Activated CD4-positive, alpha-beta memory T cell treated with anti-CD3 and anti-CD28 coated beads, Interleukin-2, amount 10 ng/mL, durations not matched to agents 7 days and 5 days (primary cell): Measurements from ENCODE around the gene MAP7. TPM values are rescaled to one million over a fixed set of nuclear protein-coding genes. Genes with fewer than 3 reads are reported as not detected.
"Not testable (repeated sequence)": the region's sequence is repeated elsewhere in the genome, so short reads cannot be mapped to it uniquely, and the experiment has no call there.

Experiments
- CTCF ChIA-PET: fragments of 350-600 bp; sonication (Branson Sonifier 250); formaldehyde crosslinking; loops from one replicate; lab custom pipeline; 2021; ENCODE audit warnings: antibody characterized with exemption, inconsistent platforms; lab: Charles Lee
- POLR2A ChIA-PET: fragments of 350-600 bp; sonication (Branson Sonifier 250); formaldehyde crosslinking; loops from one replicate; lab custom pipeline; 2021; ENCODE audit warnings: antibody characterized with exemption; lab: Charles Lee
- DNase-seq: peaks from one replicate; pipeline ENCODE4 v3.0.0-alpha.2; 2020
- H3K27ac Mint-ChIP-seq: one replicate; pipeline ENCODE4 v1.8.0; 2021; ENCODE audit warnings: mild to moderate bottlenecking, mixed read lengths
- H3K27me3 Mint-ChIP-seq: one replicate; pipeline ENCODE4 v1.8.0; 2021; ENCODE audit warnings: mixed read lengths
- H3K36me3 Mint-ChIP-seq: one replicate; pipeline ENCODE4 v1.8.0; 2021; ENCODE audit warnings: low read depth, mixed read lengths
- H3K4me1 Mint-ChIP-seq: one replicate; pipeline ENCODE4 v1.8.0; 2021; ENCODE audit warnings: mixed read lengths
- H3K4me3 Mint-ChIP-seq: one replicate; pipeline ENCODE4 v1.8.0; 2021; ENCODE audit warnings: mild to moderate bottlenecking, mixed read lengths
- H3K9me3 Mint-ChIP-seq: one replicate; pipeline ENCODE4 v1.8.0; 2021; ENCODE audit warnings: mixed read lengths
- total RNA-seq, 2 experiments: library from RNA; stranded (reverse); gene quantifications; one replicate each; pipeline ENCODE4 v1.2.3, GENCODE V29; 2021

Gene MAP7
- total RNA-seq, 2 experiments from 2014 or later, result 1.4 to 1.8 TPM

DNA sequence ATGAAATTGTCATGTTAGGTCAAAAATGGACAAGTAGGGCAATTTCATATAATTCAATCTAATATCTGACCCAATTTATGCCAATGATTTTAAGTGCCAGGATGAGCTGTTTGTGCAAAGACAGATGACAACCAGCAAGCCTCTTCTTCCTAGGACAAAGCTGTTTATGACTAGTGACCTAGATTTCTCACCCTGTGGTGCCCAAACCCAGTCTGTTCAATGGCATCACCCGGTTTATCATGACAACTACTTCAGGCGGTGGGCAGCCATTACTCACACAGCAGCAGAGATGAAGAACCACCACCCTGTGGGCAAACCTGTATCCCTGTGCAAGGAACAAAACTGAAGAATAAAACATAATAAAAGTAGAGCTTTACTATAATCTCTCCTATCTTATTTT is 59.0 kb downstream of the MAP7 start:
- Mint-ChIP-seq H3K36me3 (no peaks in the 10 kb centered on the region), H3K27ac (no peak overlapping the region), H3K4me3 (no peak overlapping the region), H3K4me1 (no peaks in the 10 kb centered on the region), H3K9me3 (no peaks in the 10 kb centered on the region), H3K27me3 (peaks cover 4% of the 10 kb centered on the region)
- ChIA-PET POLR2A (no interaction called here), CTCF (no interaction called here)
- DNase-seq, result no peak

DNA sequence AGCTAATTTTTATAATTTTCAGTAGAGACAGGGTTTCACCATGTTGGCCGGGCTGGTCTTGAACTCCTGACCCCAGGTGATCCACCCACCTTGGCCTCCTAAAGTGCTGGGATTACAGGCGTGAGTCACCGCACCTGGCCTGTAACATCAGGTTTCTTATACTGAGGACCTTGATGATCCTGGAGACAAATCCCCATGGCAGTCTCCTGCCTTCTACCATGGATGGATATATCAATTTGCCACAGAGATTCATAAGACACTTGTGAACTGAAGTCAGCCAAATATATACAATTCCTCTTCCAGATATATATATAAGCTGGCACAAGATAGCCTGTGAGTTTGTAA is 60.6 kb downstream of the MAP7 start:
- H3K27ac Mint-ChIP-seq, H3K9me3 Mint-ChIP-seq, POLR2A ChIA-PET, H3K27me3 Mint-ChIP-seq, DNase-seq, H3K36me3 Mint-ChIP-seq, H3K4me1 Mint-ChIP-seq, H3K4me3 Mint-ChIP-seq: not testable (repeated sequence)
- CTCF ChIA-PET, result interaction anchor here (0.7 kb wide), 1 partner anchor 378 kb away, joined by 3 read pairs; no protein-coding TSS in a partner anchor

DNA sequence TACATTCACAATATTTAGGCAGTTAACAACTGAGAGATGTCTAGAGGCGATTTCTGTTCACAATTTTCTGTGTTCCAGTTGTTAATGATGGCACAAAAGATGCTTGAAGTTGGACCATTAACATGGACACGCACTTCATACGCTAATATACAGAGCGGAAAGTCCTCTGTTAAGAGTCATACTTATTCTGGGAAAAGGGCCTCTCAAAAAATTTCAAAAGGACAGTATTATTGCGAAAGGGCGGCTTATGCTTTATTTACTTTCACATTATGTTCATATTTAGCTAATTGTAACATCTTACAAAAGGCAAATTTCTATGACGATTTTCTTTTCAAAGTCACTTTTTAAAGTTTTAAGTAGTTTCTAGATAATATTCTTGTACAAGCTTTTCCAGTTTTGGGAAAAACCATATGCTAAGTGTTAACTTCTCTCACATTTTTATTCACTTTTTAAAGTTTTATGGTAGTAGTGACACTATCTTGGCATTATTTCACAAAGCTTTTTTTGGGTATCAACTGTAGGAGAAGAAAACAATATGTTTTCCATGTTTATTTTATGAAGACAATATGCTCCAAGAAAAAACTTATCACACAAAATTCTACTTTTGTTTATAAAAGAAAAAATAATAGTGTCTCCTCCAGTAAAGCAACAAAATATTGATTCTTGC is 62.3 kb downstream of the MAP7 start:
- no peaks in the 10 kb centered on the region for H3K36me3 Mint-ChIP-seq
- no peak overlapping the region for H3K27ac Mint-ChIP-seq
- peaks cover 4% of the 10 kb centered on the region for H3K27me3 Mint-ChIP-seq
- no peak for DNase-seq
- ChIA-PET POLR2A (no interaction called here), CTCF (no interaction called here)
- H3K9me3 Mint-ChIP-seq, result no peaks in the 10 kb centered on the region
- no peak overlapping the region for H3K4me3 Mint-ChIP-seq
- no peaks in the 10 kb centered on the region for H3K4me1 Mint-ChIP-seq

DNA sequence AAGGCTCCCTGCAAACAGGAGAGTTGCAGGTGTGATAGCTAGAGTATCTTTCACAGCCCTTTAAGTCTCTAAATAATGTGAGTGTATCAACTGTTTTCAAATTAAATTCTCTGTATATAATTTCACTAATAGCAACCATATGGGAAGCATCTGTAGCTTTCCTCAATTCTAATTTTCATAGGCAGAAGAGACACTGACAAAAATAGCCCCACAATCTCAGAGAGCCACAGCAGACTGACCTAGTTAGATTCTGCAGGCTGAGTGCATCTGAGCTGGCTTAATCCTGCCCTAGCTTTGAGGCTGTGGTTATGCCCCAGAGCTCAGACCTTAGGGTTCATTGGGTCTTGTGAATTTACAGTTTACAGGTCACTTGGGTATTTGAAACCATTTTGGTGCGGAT is 63.9 kb downstream of the MAP7 start:
- DNase-seq, result no peak
- H3K27ac Mint-ChIP-seq, result no peak overlapping the region
- CTCF ChIA-PET, result no interaction called here
- no peaks in the 10 kb centered on the region for H3K4me1 Mint-ChIP-seq
- POLR2A ChIA-PET, result no interaction called here
- no peaks in the 10 kb centered on the region for H3K36me3 Mint-ChIP-seq
- no peaks in the 10 kb centered on the region for H3K9me3 Mint-ChIP-seq
- H3K27me3 Mint-ChIP-seq, result peaks cover 4% of the 10 kb centered on the region
- H3K4me3 Mint-ChIP-seq, result no peak overlapping the region

DNA sequence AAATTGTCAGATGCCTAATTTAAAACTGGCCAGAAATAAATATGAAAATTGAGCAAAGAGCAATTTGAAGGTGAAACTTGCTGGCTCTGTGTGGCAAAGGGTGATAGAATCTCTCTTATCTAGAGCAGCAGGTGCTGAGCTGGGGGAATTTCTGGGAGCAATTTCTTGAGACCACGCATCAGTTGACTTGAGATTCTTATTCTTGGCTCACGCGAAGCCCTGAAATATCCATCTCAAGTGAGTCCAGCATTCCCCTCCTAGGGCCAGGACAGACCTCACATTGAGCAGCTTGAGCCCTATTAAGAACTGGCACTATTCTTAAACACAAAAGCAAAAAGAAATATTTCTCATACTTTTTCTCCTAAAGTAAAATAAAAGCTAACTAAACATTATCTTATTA is 66.3 kb downstream of the MAP7 start:
- H3K4me1 Mint-ChIP-seq, result no peaks in the 10 kb centered on the region
- H3K27ac Mint-ChIP-seq, result no peak overlapping the region
- H3K4me3 Mint-ChIP-seq, result no peak overlapping the region
- CTCF ChIA-PET, result no interaction called here
- POLR2A ChIA-PET, result no interaction called here
- no peaks in the 10 kb centered on the region for H3K36me3 Mint-ChIP-seq
- no peak for DNase-seq
- no peaks in the 10 kb centered on the region for H3K9me3 Mint-ChIP-seq
- H3K27me3 Mint-ChIP-seq, result peaks cover 14% of the 10 kb centered on the region

DNA sequence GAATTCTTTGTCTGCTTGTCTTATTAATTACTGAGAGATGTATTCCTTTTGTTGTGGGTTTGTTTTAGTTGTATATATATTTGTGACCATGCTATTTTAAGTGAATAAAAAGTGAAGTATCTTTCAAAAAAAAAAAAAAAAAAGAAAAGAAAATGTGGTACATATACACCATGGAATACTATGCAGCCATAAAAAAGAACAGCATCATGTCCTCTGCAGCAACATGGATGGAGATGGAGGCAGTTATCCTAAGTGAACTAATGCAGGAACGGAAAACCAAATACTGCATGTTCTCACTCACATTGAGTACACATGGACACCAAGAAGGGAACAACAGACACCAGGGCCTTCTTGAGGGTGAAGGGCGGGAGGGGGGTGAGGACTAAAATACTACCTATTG is 67.2 kb downstream of the MAP7 start:
- CTCF ChIA-PET, POLR2A ChIA-PET: not testable (repeated sequence)
- H3K27me3 Mint-ChIP-seq, result peaks cover 18% of the 10 kb centered on the region

DNA sequence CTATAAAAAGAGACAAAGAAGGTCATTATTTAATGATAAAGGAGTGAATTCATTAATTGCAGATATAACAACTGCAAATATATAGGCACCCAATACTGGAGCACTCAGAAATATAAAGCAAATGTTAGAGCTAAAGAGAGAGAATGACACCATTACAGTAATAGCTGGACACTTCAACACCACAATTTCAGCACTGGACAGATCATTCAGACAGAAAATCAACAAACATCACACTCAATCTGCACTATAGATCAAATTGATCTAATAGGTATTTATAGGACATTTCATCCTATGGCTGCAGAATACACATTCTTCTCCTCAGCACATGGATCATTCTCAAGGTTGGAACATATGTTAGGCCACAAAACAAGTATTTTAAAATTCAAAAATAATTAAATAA is 72.7 kb downstream of the MAP7 start:
- DNase-seq, result no peak
- H3K27me3 Mint-ChIP-seq, result peaks cover 30% of the 10 kb centered on the region
- ChIA-PET POLR2A (no interaction called here), CTCF (no interaction called here)
- no peaks in the 10 kb centered on the region for H3K9me3 Mint-ChIP-seq
- no peaks in the 10 kb centered on the region for H3K4me1 Mint-ChIP-seq
- no peaks in the 10 kb centered on the region for H3K36me3 Mint-ChIP-seq
- no peak overlapping the region for H3K4me3 Mint-ChIP-seq
- no peak overlapping the region for H3K27ac Mint-ChIP-seq

More for the DNA sequence above, 67.2 kb downstream of the MAP7 start:
- H3K36me3 Mint-ChIP-seq, H3K4me1 Mint-ChIP-seq, DNase-seq, H3K4me3 Mint-ChIP-seq, H3K27ac Mint-ChIP-seq, H3K9me3 Mint-ChIP-seq: not testable (repeated sequence)

DNA sequence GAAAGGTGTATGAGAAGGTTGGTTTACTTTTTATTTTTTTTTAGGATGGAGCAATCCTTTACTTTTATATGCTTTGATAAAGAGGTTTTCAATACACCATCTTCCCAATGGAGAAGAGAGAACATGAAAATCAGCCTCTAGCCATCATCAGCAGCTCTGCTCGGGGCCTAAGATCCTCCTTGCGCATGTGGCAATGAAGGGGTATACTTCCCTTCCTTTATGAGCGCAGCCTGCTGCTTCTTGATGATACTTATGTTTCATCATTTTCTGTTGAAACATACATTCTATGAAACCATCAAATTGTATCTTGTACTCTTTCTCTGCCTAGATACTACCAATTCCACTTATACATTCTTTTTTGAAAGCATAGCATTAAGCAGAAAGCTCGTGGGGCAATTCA is 74.5 kb downstream of the MAP7 start:
- CTCF ChIA-PET, result no interaction called here
- no peaks in the 10 kb centered on the region for H3K36me3 Mint-ChIP-seq
- DNase-seq, result no peak

DNA sequence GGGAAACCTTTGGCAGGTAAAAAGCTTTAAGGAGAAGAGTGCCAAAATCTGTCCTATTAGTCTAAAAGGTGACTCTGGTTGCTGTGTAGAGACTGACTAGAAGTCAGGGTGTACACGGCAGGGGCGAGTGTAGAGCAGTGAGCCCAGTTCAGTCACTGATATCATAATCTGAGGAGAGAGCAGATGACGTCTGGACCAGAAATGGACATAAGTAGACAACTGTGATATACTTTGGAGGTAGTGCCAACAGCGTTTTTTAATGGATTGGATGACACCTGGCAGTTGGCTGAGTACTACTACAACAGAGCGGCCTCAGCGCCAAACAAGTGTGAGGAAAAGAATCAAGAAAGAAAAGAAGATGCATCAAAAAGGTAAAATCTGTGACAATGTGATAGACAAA is 76.0 kb downstream of the MAP7 start:
- Mint-ChIP-seq H3K36me3 (no peaks in the 10 kb centered on the region), H3K27ac (no peak overlapping the region), H3K4me3 (no peak overlapping the region), H3K27me3 (peaks cover 27% of the 10 kb centered on the region), H3K4me1 (peaks cover 7% of the 10 kb centered on the region), H3K9me3 (no peaks in the 10 kb centered on the region)
- DNase-seq, result no peak
- ChIA-PET CTCF (interaction anchor here (0.7 kb wide), 1 partner anchor 1108 kb away, joined by 3 read pairs; no protein-coding TSS in a partner anchor), POLR2A (no interaction called here)

More for the DNA sequence above, 74.5 kb downstream of the MAP7 start:
- Mint-ChIP-seq H3K27me3 (peaks cover 31% of the 10 kb centered on the region), H3K4me1 (peaks cover 3% of the 10 kb centered on the region), H3K9me3 (no peaks in the 10 kb centered on the region), H3K4me3 (no peak overlapping the region), H3K27ac (no peak overlapping the region)
- POLR2A ChIA-PET, result no interaction called here

DNA sequence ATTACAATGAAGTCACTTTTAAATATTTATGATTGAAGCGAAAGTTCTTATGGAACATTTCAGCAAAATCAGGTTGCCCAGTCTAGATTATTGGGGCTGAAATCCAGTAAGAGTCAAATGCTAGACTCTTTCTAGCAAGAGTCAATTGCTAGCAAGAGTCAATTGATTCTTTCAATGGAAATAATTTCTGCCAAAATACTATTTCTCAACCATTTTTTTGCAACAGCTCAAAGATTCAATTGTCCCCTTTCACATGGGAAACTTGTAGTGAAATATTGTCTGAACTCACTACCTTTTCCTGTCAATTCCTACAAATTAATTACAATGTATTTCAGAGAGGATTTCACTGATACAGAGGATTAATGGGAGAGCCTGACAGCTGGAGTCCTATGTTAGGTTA is 78.3 kb downstream of the MAP7 start:
- H3K27me3 Mint-ChIP-seq, result peaks cover 16% of the 10 kb centered on the region
- no peak for DNase-seq
- H3K27ac Mint-ChIP-seq, result no peak overlapping the region
- CTCF ChIA-PET, result no interaction called here
- no peak overlapping the region for H3K4me3 Mint-ChIP-seq
- H3K4me1 Mint-ChIP-seq, result peaks cover 8% of the 10 kb centered on the region
- POLR2A ChIA-PET, result no interaction called here
- no peaks in the 10 kb centered on the region for H3K36me3 Mint-ChIP-seq
- H3K9me3 Mint-ChIP-seq, result no peaks in the 10 kb centered on the region

DNA sequence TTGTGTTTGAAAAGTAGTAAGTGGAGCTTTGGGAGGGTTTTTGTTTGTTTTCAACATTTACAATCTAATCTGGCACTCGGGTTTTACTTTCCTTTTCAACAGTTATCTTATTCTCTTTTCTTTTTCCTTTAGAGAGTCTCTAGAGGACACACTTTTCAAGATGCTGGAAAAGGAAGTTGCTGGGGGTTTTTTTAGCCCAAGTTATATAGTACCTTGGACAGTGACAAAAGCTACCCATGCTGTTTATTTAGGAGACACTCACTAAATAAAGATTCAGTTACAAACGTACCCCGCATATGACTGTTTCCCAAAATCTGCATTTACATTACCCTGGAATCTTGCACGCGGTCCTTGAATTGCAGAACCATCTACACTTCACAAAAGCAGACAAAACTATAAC is 78.8 kb downstream of the MAP7 start:
- H3K4me3 Mint-ChIP-seq, result no peak overlapping the region
- peaks cover 16% of the 10 kb centered on the region for H3K27me3 Mint-ChIP-seq
- CTCF ChIA-PET, result no interaction called here
- POLR2A ChIA-PET, result no interaction called here
- DNase-seq, result no peak
- no peak overlapping the region for H3K27ac Mint-ChIP-seq
- no peaks in the 10 kb centered on the region for H3K9me3 Mint-ChIP-seq
- peaks cover 8% of the 10 kb centered on the region for H3K4me1 Mint-ChIP-seq
- H3K36me3 Mint-ChIP-seq, result no peaks in the 10 kb centered on the region

DNA sequence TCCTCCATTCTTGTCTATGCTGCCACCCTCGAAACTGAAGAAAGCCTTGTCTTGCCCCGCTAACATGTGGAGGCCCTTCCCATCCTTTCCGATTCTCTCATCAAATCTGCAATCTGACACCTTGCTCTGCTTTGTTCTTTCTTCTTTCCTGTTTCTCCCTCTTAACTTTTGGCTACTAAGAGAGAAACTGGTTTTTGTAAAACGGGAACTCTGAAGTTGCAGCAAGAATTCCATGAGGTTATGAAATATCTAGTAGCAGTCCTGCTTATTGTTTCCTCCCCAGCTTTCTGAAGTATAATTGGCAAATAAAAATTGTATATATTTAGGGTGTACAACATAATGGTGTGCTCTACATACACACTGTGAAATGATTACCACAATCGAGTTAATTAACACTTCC is 80.2 kb downstream of the MAP7 start:
- Mint-ChIP-seq H3K4me3 (no peak overlapping the region), H3K9me3 (no peaks in the 10 kb centered on the region), H3K27me3 (peaks cover 19% of the 10 kb centered on the region), H3K27ac (no peak overlapping the region), H3K4me1 (peaks cover 8% of the 10 kb centered on the region), H3K36me3 (no peaks in the 10 kb centered on the region)
- CTCF ChIA-PET, result interaction anchor here (1.2 kb wide), 1 partner anchor 80 kb away, joined by 3 read pairs; the partner anchor contains the start of gene MAP7
- POLR2A ChIA-PET, result no interaction called here
- DNase-seq, result no peak

DNA sequence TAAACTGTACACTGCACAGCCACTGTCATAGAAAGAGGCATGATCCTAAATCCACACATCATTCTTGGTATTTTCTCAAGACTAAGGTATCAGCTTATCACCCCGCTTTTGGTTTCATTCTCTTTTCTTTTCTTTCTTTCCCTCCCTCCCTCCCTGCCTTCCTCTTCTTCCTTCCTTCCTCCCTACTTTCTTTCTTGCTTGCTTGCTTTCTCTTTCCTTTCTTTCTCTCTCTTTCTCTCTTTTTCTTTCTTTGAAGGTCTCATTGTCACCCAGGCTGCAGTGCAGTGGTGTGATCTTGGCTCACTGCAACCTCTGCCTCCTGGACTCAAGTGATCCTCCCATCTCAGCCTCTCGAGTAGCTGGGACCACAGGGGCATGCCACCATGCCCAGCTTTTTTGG is 81.1 kb downstream of the MAP7 start:
- ChIA-PET CTCF (interaction anchor here (1.2 kb wide), 1 partner anchor 81 kb away, joined by 3 read pairs; the partner anchor contains the start of gene MAP7), POLR2A (no interaction called here)
- H3K27ac Mint-ChIP-seq, result no peak overlapping the region
- H3K4me1 Mint-ChIP-seq, result peaks cover 8% of the 10 kb centered on the region
- DNase-seq, result no peak
- no peaks in the 10 kb centered on the region for H3K9me3 Mint-ChIP-seq
- peaks cover 26% of the 10 kb centered on the region for H3K27me3 Mint-ChIP-seq
- no peaks in the 10 kb centered on the region for H3K36me3 Mint-ChIP-seq
- no peak overlapping the region for H3K4me3 Mint-ChIP-seq

DNA sequence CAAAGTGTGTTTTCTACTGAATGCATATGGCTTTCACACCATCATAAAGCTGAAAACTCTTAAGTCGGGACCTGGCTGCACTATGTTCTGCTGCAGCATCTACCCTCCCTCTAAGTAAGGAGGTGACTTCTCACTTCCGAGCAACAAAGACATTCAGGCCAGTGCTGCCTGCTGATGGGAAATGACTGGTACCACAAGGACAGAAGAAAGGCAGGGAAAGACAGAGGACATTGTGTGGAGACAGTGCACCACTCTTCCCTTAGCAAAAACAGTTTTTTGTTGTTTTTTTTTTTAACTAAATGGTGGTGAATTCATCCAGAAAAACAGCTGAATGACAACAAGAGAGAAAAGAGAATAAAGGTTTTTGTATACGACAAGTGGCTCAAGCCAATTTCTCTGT is 81.5 kb downstream of the MAP7 start:
- peaks cover 28% of the 10 kb centered on the region for H3K27me3 Mint-ChIP-seq
- H3K9me3 Mint-ChIP-seq, result no peaks in the 10 kb centered on the region
- H3K4me3 Mint-ChIP-seq, result no peak overlapping the region
- DNase-seq, result no peak
- no peaks in the 10 kb centered on the region for H3K36me3 Mint-ChIP-seq
- H3K27ac Mint-ChIP-seq, result no peak overlapping the region
- peaks cover 12% of the 10 kb centered on the region for H3K4me1 Mint-ChIP-seq
- CTCF ChIA-PET, result no interaction called here
- POLR2A ChIA-PET, result no interaction called here
